ENCODE measurements around the gene OR7D4.

The OR7D4 gene
- 0 to 1.5 (median 0) reads per million in 17 experiments for total RNA-seq

DNA sequence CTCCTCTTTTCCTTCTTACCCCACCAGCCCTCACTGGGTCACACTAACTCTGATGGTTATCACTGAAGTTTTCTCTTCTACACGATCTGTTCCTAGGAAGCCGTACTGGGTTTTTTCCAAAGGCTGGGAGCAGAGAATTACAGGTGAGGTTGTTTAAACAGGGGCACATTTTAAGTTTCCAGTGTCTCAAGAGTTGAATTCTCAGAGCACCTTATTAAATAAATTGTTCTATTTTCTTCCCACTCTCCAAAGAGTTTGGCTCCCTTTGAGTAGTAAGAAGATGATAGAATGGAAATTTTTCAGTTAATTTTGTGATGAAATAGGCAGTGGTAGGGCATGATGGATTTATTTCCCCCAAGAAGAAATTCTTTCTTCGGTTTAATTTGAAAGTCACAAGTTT, at the start of gene OR7D4:
Gene OR7D4 (minus strand): TSS at position 101 of the 400 bp plus-strand sequence. CDS start 4,752 bp downstream, outside the sequence.
- no peak for DNase-seq

DNA sequence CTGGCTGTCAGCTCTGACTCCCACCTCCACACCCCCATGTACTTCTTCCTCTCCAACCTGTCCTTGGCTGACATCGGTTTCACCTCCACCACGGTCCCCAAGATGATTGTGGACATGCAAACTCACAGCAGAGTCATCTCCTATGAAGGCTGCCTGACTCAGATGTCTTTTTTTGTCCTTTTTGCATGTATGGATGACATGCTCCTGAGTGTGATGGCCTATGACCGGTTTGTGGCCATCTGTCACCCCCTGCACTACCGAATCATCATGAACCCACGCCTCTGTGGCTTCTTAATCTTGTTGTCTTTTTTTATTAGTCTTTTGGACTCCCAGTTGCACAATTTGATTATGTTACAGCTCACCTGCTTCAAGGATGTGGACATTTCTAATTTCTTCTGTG, 31.8 kb upstream of the OR7D4 start:
- no peak for DNase-seq

DNA sequence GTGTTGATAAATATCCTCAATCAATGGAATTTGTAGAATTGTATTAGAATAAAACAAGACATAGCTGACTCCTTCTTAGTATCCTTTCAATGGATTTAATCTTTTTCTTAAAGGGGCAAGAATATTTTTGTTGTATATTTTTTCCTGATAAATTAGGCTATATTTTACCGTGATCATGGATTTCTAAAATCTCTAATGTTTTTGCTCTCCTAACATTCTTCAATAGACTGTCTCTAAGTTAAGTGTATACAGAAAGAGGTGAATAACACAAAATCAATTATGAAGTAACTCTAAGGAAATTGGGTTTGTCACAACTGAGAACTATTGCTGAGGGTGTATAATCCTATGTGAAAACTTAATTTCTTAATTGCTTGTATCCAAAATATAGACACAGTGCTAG, 31.2 kb upstream of the OR7D4 start, which contains the start of gene OR7E24:
Gene OR7E24 (plus strand): TSS at position 301 of the 400 bp plus-strand sequence. CDS start 114 bp downstream, outside the sequence.
- no peak for DNase-seq

DNA sequence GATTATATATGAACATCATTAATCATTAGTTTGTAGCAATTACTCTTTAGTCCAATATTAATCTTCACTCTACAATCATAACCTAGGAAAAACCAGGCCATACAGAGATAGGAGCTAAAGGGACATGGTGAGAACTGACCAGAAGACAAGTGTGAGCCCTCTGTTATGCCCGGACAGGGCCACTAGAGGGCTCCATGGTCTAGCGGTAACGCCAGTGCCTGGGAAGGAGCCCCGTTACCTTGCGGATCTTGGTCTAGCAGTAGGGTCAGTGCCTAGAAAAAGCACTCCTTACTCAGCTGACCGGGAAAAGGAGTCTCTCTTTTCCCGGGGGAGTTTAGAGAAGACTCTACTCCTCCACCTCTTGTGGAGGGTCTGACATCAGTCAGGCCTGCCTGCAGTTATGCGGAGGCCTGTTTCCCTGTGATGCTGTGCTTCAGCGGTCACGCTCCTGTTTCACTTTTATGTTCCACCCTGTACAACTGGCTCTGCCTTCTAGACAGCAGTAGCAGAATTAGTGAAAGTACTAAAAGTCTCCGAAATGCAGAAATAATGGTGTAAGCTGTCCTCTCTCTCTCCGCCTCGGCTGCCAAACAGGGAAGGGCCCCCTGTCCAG, 13.8 kb downstream of the OR7D4 start:
- peak; percentile 71 to 81 (median 76) for DNase-seq

DNA sequence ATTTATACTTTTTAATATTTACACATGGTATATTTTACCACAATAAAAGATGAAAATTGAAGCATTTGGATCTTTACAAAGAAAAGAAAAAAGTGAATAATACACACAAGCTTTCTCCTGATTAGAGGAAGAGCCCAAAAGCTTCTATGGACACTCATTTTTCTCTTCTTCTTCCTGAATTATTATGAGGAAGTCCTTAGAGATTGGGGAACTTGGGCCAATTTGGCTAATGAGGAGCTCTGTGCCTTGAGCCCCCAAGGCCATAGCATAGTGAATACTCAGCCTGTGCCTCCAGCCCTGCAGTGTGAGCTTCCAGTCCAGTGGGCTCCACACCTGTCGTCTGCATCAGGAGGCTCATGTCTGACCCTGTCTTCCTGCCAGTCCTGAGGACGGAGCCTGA, 21.3 kb downstream of the OR7D4 start:
- DNase-seq: peak; percentile 15 to 59 (median 44)

DNA sequence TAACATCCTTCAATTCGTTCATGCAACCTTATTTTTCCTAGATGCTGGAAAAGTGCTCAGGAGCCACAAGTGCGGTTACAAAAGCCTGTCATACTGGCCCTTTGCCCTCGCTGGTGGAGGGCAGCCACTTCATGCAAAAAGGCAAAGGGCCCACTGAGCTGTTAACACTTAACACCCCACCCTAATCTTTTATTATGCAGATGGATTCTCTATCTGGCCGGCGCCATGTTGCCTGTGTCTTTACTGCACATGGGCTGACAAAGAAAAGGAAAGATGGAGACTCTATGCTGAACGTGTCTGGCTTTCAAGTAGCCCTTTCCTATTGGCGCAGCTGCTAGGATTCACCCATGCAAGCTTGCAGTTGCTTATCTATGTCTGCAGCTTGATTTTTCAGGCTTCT, 29.9 kb downstream of the OR7D4 start:
- DNase-seq: no peak

DNA sequence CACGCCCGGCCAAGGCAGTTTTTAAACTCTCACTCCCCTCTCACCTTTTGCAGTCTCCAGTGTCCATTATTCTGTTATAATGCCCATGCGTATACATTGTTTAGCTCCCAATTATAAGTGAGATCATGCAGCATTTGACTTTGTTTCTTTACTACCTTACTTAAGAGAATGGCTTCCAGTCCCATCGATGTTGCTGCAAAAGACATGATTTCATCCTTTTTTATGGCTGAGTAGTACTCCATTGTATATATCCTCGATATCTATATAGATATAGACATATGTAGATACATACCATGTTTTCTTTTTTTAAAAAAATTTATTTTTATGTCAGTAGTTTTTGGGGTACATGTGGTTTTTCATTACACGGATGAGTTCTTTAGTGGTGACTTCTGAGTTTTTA, 32.2 kb downstream of the OR7D4 start:
- no peak for DNase-seq

DNA sequence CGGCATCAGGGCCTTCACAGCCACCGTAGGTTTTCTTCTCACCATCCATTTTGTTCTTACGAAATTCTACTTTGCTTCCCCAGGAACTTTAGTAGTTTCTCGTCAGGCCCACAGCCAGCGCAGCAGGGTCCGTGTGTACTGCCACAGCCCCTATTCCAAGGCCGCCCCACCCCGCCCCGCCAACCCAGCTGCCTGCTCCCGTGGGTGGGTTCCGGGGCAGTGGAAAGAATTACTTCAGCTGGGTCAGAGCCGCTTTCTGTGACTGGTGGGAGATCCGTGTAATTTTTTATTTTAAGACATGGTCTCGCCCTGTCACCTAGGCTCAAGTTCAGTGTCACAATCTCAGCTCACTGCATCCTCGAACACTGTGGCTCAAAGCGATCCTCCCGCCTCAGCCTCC, 36.4 kb downstream of the OR7D4 start:
- DNase-seq: no peak

DNA sequence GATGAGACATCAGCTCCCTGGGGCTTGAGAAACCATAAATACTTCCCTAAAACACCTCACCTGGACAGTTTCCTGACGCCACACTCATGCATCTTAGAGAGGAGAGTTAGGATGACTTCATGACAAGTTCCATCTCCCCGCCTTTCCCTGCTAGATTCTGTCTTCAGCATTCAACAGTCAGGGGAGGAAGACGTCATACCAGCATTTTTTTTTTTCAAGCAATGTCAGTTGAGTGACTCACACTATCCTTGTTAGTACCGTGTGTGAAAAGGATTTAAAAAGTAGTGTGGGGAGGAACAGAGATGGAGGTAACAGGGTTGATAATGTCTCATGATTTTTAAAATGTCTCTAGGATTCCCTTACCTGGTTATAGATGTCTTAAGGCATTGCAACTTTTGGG, 40.5 kb downstream of the OR7D4 start, which contains the start of gene OR7D2:
Gene OR7D2 (plus strand): TSS at position 79 of the 400 bp plus-strand sequence. CDS start 6,803 bp downstream, outside the sequence.
- no peak for DNase-seq

DNA sequence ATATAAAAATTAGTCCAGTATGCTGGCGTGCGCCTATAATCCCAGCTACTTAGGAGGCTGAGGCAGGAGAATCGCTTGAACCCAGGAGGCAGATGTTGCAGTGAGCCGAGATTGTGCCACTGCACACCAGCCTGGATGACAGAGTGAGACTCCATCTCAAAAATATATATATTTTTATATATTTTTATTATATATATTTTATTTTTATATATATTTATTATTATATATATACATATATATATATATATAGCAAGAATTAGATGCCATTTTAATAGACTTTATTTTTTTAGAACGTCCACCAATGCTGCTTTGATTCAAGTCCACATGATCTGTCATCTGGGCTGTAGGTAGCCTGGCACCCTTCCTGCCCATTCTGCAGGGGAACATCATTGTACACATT, 44.1 kb downstream of the OR7D4 start:
- no peak for DNase-seq

DNA sequence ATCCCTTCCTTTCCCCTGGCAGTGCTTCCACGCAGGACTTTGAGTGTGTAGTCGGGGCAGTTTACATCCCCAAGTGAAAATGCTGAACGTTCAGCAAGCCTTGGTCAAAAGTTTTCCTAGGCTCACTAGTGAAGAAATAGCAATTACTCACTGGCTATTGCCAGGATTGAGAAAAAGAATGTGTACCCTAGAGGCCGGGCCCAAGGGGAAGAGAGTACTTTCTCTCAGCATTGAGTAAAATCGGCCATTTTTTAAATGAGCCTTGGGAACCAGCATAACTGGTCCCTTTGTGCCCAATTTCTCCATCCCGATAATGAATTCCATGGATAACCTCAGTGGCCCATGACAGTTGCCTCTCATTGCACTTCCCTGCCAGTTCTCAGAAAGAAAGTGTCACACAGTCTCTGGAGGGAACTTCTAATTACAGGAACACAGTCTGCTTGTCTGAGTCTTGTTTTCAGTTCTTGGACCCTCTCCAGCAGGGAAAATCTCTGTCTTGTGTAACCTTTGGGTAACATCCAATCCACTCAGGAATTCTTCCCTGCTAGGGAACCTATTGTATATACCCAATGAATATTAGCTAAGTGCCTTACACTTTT, 47.9 kb downstream of the OR7D4 start:
- DNase-seq: no peak

DNA sequence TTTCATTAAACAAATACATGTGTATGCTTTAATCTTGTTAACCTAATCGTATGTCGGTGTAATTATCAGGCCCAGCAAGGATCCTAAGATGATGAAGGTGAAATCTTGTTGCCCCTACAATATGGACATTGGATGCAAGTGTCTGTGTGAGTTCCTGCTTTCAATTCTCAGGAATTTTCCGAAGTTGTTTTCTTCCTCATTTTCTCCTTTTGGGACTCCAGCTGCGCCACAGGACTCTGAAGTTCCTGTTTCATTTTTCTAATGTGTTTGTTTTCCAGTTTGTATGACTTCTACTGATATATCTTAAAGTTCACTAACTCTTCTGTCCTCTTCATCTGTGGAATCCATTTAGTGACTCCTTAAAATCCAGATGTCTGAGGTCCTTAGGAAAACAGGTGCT, 52.5 kb downstream of the OR7D4 start:
- DNase-seq: peak; percentile 6 to 60 (median 23)

DNA sequence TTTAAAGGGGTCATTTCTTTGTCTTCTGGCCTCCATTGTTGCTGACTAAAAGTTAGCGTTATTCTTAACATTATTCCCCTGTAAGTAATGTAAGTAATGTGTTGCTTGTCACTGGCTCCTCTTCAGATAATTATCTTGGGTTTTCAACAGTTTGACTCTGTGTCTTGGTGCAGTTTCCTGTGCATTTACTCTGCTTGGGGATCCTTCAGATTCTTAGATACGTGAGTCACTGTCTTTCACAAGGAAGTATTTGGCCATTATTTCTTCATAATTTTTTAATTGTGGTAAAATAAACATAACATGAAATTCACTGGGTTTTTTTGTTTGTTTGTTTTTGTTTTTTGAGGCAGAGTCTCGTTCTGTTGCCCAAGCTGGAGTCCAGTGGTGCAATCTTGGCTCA, 54.1 kb downstream of the OR7D4 start:
- DNase-seq: no peak

DNA sequence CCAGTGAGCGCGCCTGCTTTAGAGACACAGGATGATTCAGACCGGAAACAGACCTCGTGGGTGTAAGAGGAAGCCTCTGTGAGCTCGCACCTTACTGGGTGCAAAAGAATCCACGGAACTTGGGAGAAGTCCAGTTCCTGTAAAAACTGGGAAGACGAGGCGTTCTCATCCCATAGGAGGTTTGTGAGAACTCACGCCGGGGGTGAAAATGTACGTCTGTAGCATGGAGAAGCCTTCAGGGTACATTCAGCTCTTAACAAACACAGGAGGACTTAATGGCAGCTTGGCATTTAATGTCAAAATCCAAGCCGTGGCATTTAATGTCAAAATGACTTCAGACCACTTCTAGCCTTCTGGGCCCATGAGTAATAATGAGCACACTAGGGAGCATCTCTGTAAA, 58.0 kb downstream of the OR7D4 start:
- DNase-seq: no peak
